ENCODE results near the gene VASH2.

Gene VASH2

GRCh38 chr1:212930986-212931678 lies 19.2 kb upstream of the VASH2 start:
- DNase-seq = no peak

- DNase-seq = no peak
Observed at GRCh38 chr1:212933815-212934471, 16.4 kb upstream of the VASH2 start.

- no peak for DNase-seq
Observed at GRCh38 chr1:212935387-212935981, 14.9 kb upstream of the VASH2 start.

- DNase-seq = no peak
Observed at GRCh38 chr1:212937034-212937433, 13.3 kb upstream of the VASH2 start.

- DNase-seq = no peak
Observed at GRCh38 chr1:212938846-212939245, 11.5 kb upstream of the VASH2 start.

- no peak for DNase-seq
Observed at GRCh38 chr1:212941452-212941851, 8.9 kb upstream of the VASH2 start.

- no peak for DNase-seq
Observed at GRCh38 chr1:212942679-212943392, 7.5 kb upstream of the VASH2 start.

GRCh38 chr1:212943393-212943710 lies 7.0 kb upstream of the VASH2 start:
- no peak for DNase-seq

GRCh38 chr1:212944229-212944901 lies 6.0 kb upstream of the VASH2 start:
- DNase-seq = no peak

GRCh38 chr1:212945056-212945455 lies 5.3 kb upstream of the VASH2 start:
- no peak for DNase-seq

- no peak for DNase-seq
Observed at GRCh38 chr1:212945463-212946160, 4.7 kb upstream of the VASH2 start.

- DNase-seq = no peak
Observed at GRCh38 chr1:212946872-212947271, 3.5 kb upstream of the VASH2 start.

GRCh38 chr1:212949771-212950170 lies 570 bp upstream of the VASH2 start:
- DNase-seq = no peak

GRCh38 chr1:212951126-212951946 lies 995 bp downstream of the VASH2 start:
- DNase-seq = no peak

- DNase-seq = no peak
Observed at GRCh38 chr1:212951947-212952640, 1.8 kb downstream of the VASH2 start.

GRCh38 chr1:212952641-212952976 lies 2.3 kb downstream of the VASH2 start:
- DNase-seq = no peak

- no peak for DNase-seq
Observed at GRCh38 chr1:212953321-212953720, 3.0 kb downstream of the VASH2 start.

- no peak for DNase-seq
Observed at GRCh38 chr1:212954514-212954913, 4.2 kb downstream of the VASH2 start.

- no peak for DNase-seq
Observed at GRCh38 chr1:212955098-212955497, 4.8 kb downstream of the VASH2 start.

- no peak for DNase-seq
Observed at GRCh38 chr1:212955961-212956620, 5.8 kb downstream of the VASH2 start.

GRCh38 chr1:212957546-212957945 lies 7.2 kb downstream of the VASH2 start:
- no peak for DNase-seq
